ENCODE data around the gene MSANTD3.

Gene MSANTD3

GRCh38 chr9:100498592-100498991 is 71.6 kb downstream of the MSANTD3 start:
- in situ Hi-C loops (cut with HindIII; ENCODE audit: low sequenced_read_pairs), result no loop called here
- no peak for TF ChIP-seq CTCF (IDR thresholded peaks at IDR 0.05; ENCODE audit: low read depth, low read length)
- no peak overlapping the region for H3K4me3 ChIP-seq (ENCODE audit: low read depth, low read length)
- DNase-seq (ENCODE audit: low read depth, low spot score), result peak; percentile 23

- no peak for TF ChIP-seq CTCF (IDR thresholded peaks at IDR 0.05; ENCODE audit: low read depth, low read length)
- in situ Hi-C loops (cut with HindIII; ENCODE audit: low sequenced_read_pairs), result no loop called here
- no peak overlapping the region for H3K4me3 ChIP-seq (ENCODE audit: low read depth, low read length)
- no peak for DNase-seq (ENCODE audit: low read depth, low spot score)
Measured at GRCh38 chr9:100499460-100499859, 72.5 kb downstream of the MSANTD3 start.

- no peak for TF ChIP-seq CTCF (IDR thresholded peaks at IDR 0.05; ENCODE audit: low read depth, low read length)
- DNase-seq (ENCODE audit: low read depth, low spot score), result no peak
- in situ Hi-C loops (cut with HindIII; ENCODE audit: low sequenced_read_pairs), result no loop called here
- no peak overlapping the region for H3K4me3 ChIP-seq (ENCODE audit: low read depth, low read length)
Measured at GRCh38 chr9:100499866-100500265, 72.9 kb downstream of the MSANTD3 start.

Measured in astrocyte of the spinal cord (primary cell).